ENCODE results near the gene SIK3.
"Not testable (repeated sequence)": the region's sequence is repeated elsewhere in the genome, so short reads cannot be mapped to it uniquely, and the experiment has no call there.

GRCh38 chr11:117050121-117050520 is 48.1 kb downstream of the SIK3 start:
- not testable (repeated sequence) for TF ChIP-seq CTCF, POLR2A (IDR thresholded peaks at IDR 0.05)

All from adrenal gland (tissue), 5 donors.